Left forelimb (tissue), 1 donor: ENCODE measurements around the gene TRMT61A.

Source experiments
- DNase-seq: peaks from one replicate; pipeline ENCODE4 v3.0.0-alpha.2; 2018; ENCODE audit warnings: low spot score

TRMT61A gene

GRCh38 chr14:103547455-103547940, 18.5 kb downstream of the TRMT61A start:
- no peak for DNase-seq

GRCh38 chr14:103547941-103548462, 19.0 kb downstream of the TRMT61A start:
- DNase-seq = no peak

GRCh38 chr14:103548463-103549351, 19.7 kb downstream of the TRMT61A start:
- no peak for DNase-seq

- peak; percentile 66 for DNase-seq
Measured at GRCh38 chr14:103549361-103550311, 20.6 kb downstream of the TRMT61A start.

- DNase-seq = peak; percentile 66
Measured at GRCh38 chr14:103550451-103551337, 21.7 kb downstream of the TRMT61A start.

- peak; percentile 64 for DNase-seq
Measured at GRCh38 chr14:103551338-103551762, 22.4 kb downstream of the TRMT61A start.

- DNase-seq = peak; percentile 75
Measured at GRCh38 chr14:103552011-103552845, 23.2 kb downstream of the TRMT61A start.

GRCh38 chr14:103552846-103553210, 23.8 kb downstream of the TRMT61A start:
- no peak for DNase-seq

- no peak for DNase-seq
Measured at GRCh38 chr14:103555559-103556337, 26.8 kb downstream of the TRMT61A start.

GRCh38 chr14:103556946-103557758, 28.2 kb downstream of the TRMT61A start:
- no peak for DNase-seq

- DNase-seq = no peak
Measured at GRCh38 chr14:103558071-103558882, 29.3 kb downstream of the TRMT61A start.

GRCh38 chr14:103559766-103560165, 30.8 kb downstream of the TRMT61A start:
- DNase-seq = no peak

GRCh38 chr14:103560691-103561090, 31.7 kb downstream of the TRMT61A start:
- no peak for DNase-seq

GRCh38 chr14:103561381-103562178, 32.6 kb downstream of the TRMT61A start:
- DNase-seq = no peak

- DNase-seq = no peak
Measured at GRCh38 chr14:103562179-103562428, 33.1 kb downstream of the TRMT61A start.

- peak; percentile 94 for DNase-seq
Measured at GRCh38 chr14:103562429-103563225, 33.6 kb downstream of the TRMT61A start, which contains the start of the genes BAG5 and COA8. TSS of gene BAG5 (minus strand) at chr14:103562657. CDS start at chr14:103561164, 1,493 bp downstream. TSS of gene COA8 (plus strand) at chr14:103562960. CDS start at chr14:103563002, 42 bp downstream.
